LoVo (cell line): ENCODE results near the gene CALML3.
"Not testable (repeated sequence)": the region's sequence is repeated elsewhere in the genome, so short reads cannot be mapped to it uniquely, and the experiment has no call there.

Experiments used
- DNase-seq: peaks from one replicate; pipeline ENCODE4 v3.0.0-alpha.2; 2016; ENCODE audit warnings: low spot score

Gene CALML3

GRCh38 chr10:5524641-5525560, at the start of gene CALML3:
Gene CALML3 (plus strand): TSS chr10:5524961. CDS start chr10:5525086, 125 bp downstream.
- DNase-seq, result no peak

GRCh38 chr10:5475088-5475487, 49.7 kb upstream of the CALML3 start:
- not testable (repeated sequence) for DNase-seq

GRCh38 chr10:5475974-5476807, 48.6 kb upstream of the CALML3 start:
- not testable (repeated sequence) for DNase-seq

- DNase-seq, result no peak
Observed at GRCh38 chr10:5476918-5477525, 47.7 kb upstream of the CALML3 start.

- no peak for DNase-seq
Observed at GRCh38 chr10:5477948-5478693, 46.6 kb upstream of the CALML3 start.

GRCh38 chr10:5478694-5479305, 46.0 kb upstream of the CALML3 start:
- no peak for DNase-seq

GRCh38 chr10:5479481-5480161, 45.1 kb upstream of the CALML3 start:
- no peak for DNase-seq

- DNase-seq, result no peak
Observed at GRCh38 chr10:5480162-5480941, 44.4 kb upstream of the CALML3 start.

GRCh38 chr10:5481121-5481520, 43.6 kb upstream of the CALML3 start:
- no peak for DNase-seq

- DNase-seq, result no peak
Observed at GRCh38 chr10:5482016-5482415, 42.7 kb upstream of the CALML3 start.

- no peak for DNase-seq
Observed at GRCh38 chr10:5484205-5484604, 40.6 kb upstream of the CALML3 start.

GRCh38 chr10:5485290-5485689, 39.5 kb upstream of the CALML3 start:
- DNase-seq, result no peak

GRCh38 chr10:5485948-5486852, 38.6 kb upstream of the CALML3 start:
- DNase-seq, result no peak

- no peak for DNase-seq
Observed at GRCh38 chr10:5486853-5487235, 37.9 kb upstream of the CALML3 start.

GRCh38 chr10:5488272-5489161, 36.2 kb upstream of the CALML3 start:
- peak; percentile 85 for DNase-seq

- DNase-seq, result no peak
Observed at GRCh38 chr10:5490032-5490431, 34.7 kb upstream of the CALML3 start.

GRCh38 chr10:5490698-5491464, 33.9 kb upstream of the CALML3 start:
- DNase-seq, result no peak
